Peyer's patch (tissue), 4 donors: ENCODE measurements around the gene PYGO2. TPM values are rescaled to one million over a fixed set of nuclear protein-coding genes. Genes with fewer than 3 reads are reported as not detected.

Experiments used
- DNase-seq, 3 donors: peaks; one replicate each; pipeline ENCODE4 v3.0.0-alpha.2; 2017 to 2019
- H3K27ac ChIP-seq, 4 donors: fragments of 200-600 bp; sonication (generic); one replicate each; pipeline ENCODE4 v1.5.1; 2016 to 2019
- H3K27me3 ChIP-seq, 2 donors: fragments of 200-600 bp; sonication (generic); one replicate each; pipeline ENCODE4 v1.5.1; 2019
- H3K36me3 ChIP-seq, 3 donors: fragments of 200-600 bp; sonication (generic); one replicate each; pipeline ENCODE4 v1.5.1; 2016 to 2019
- H3K4me1 ChIP-seq, 4 donors: fragments of 200-600 bp; sonication (generic); one replicate each; pipeline ENCODE4 v1.5.1; 2016 to 2019
- H3K4me3 ChIP-seq, 4 donors: fragments of 200-600 bp; sonication (generic); 1 replicate in 3 of 4; 2 replicates in 1 of 4; pipeline ENCODE4 v1.5.1; 2016 to 2019; ENCODE audit warnings: mild to moderate bottlenecking in 1 of 4
- H3K9me3 ChIP-seq, 4 donors: fragments of 200-600 bp; sonication (generic); one replicate each; pipeline ENCODE4 v1.5.1; 2016 to 2019; ENCODE audit warnings: mild to moderate bottlenecking in 1 of 4
- POLR2A ChIP-seq, 2 donors: fragments of 450-650 bp; IDR thresholded peaks; one replicate each; pipeline ENCODE4 v1.5.1; 2017; ENCODE audit warnings: antibody characterized with exemption in 2 of 2, mild to moderate bottlenecking in 2 of 2, moderate library complexity in 2 of 2
- total RNA-seq, 4 donors: library from RNA; depleted of rRNA; stranded (reverse); fragments of >200 nt; gene quantifications; one replicate each; pipeline ENCODE4 v1.1.0, GENCODE V29; 2016
- TF ChIP-seq, protein P1 (sequence below), 6 experiments: fragments of 450-650 bp in 4 of 6; fragments of 200-600 bp in 2 of 6; sonication (generic) in 1 of 6; IDR thresholded peaks; one replicate each; pipeline ENCODE4 v1.5.1; 2017 to 2019; ENCODE audit warnings: antibody characterized with exemption in 6 of 6, mild to moderate bottlenecking in 3 of 6, moderate library complexity in 1 of 6

The PYGO2 gene
- total RNA-seq, 4 donors from 2014 or later, result 32.2 to 48.9 (median 34.2) TPM

- Histone ChIP-seq H3K9me3 (no peaks in the 10 kb centered on the region), H3K27ac (peak overlapping the region; percentile 77 to 86 (median 82)), H3K4me3 (peak overlapping the region; percentile 45 to 70 (median 58)), H3K36me3 (peaks cover 0 to 17% (median 0%) of the 10 kb centered on the region in 3 donors), H3K27me3 (no peaks in the 10 kb centered on the region), H3K4me1 (peaks cover 0 to 58% (median 29%) of the 10 kb centered on the region in 4 donors)
- DNase-seq, result peak in 1 of 3 donors; percentile 50
- TF ChIP-seq, protein P1, sequence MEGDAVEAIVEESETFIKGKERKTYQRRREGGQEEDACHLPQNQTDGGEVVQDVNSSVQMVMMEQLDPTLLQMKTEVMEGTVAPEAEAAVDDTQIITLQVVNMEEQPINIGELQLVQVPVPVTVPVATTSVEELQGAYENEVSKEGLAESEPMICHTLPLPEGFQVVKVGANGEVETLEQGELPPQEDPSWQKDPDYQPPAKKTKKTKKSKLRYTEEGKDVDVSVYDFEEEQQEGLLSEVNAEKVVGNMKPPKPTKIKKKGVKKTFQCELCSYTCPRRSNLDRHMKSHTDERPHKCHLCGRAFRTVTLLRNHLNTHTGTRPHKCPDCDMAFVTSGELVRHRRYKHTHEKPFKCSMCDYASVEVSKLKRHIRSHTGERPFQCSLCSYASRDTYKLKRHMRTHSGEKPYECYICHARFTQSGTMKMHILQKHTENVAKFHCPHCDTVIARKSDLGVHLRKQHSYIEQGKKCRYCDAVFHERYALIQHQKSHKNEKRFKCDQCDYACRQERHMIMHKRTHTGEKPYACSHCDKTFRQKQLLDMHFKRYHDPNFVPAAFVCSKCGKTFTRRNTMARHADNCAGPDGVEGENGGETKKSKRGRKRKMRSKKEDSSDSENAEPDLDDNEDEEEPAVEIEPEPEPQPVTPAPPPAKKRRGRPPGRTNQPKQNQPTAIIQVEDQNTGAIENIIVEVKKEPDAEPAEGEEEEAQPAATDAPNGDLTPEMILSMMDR (IDR thresholded peaks at IDR 0.05), result no peak
- TF ChIP-seq POLR2A (IDR thresholded peaks at IDR 0.05), result no peak
Observed at GRCh38 chr1:154956544-154956941, 5.0 kb downstream of the PYGO2 start.

DNA sequence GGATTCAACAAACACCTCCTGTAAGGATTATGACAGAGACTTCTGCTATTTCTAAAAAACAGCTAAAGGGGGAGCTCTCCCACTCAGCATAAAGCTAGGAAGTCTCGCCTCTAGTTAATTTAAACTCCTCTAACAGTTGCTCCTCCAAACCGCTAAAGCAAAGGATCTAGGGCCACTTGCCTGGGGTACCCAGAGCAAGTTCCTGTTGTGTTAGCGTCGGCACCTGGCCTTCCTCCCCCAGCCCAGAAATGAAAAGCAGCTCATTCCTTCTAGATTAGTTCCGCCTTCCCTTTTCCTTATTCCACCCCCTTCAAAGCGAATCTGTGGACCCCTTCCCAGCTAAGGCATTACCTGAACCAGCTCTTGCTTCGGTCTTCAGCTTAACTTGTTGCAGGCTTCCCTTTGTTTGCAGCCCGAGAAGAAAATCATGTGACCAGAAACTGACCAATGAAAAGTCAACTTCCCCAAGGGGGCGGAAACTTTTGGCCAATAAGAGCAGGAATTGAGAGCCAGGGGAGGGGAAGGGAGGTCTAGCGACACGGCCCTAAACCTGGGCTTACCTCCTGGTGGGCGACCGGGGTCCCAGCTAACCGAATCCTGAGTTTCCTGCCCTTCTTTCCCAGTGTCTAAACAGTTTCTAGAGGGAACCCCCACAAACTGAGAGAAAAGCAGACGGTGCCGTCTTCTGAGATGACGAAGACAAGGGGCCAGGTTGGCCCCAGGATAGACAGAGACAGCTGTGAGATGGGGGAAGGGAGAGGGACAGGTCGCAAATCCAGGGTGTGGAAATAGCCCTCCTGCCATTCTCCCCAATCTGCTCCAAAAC, 5.7 kb downstream of the PYGO2 start, which contains the start of gene PBXIP1:
TSS of gene PBXIP1 (minus strand) at position 382 of the 826 bp plus-strand sequence. CDS start 2,378 bp downstream, outside the sequence.
- Histone ChIP-seq H3K4me1 (peaks cover 0 to 61% (median 29%) of the 10 kb centered on the region in 4 donors), H3K36me3 (peaks cover 0 to 23% (median 0%) of the 10 kb centered on the region in 3 donors), H3K27me3 (no peaks in the 10 kb centered on the region), H3K4me3 (peak within 1 kb of the TSS; percentile 45 to 70 (median 58)), H3K27ac (peak within 1 kb of the TSS; percentile 77 to 86 (median 82)), H3K9me3 (no peaks in the 10 kb centered on the region)
- peak in 1 of 2 donors; percentile 48 for TF ChIP-seq POLR2A (IDR thresholded peaks at IDR 0.05)
- TF ChIP-seq, protein P1 (IDR thresholded peaks at IDR 0.05), result peak in 2 of 6 experiments; percentile 5 to 12
- DNase-seq, result peak; percentile 68 to 93 (median 82)

- Histone ChIP-seq H3K36me3 (peaks cover 0 to 30% (median 0%) of the 10 kb centered on the region in 3 donors), H3K4me3 (peak overlapping the region; percentile 45 to 70 (median 58)), H3K4me1 (peaks cover 0 to 55% (median 29%) of the 10 kb centered on the region in 4 donors), H3K9me3 (no peaks in the 10 kb centered on the region), H3K27me3 (no peaks in the 10 kb centered on the region), H3K27ac (peak overlapping the region; percentile 77 to 86 (median 82))
- DNase-seq, result peak; percentile 71 to 97 (median 96)
- TF ChIP-seq, protein P1 (IDR thresholded peaks at IDR 0.05), result no peak
- peak in 1 of 2 donors; percentile 23 for TF ChIP-seq POLR2A (IDR thresholded peaks at IDR 0.05)
Observed at GRCh38 chr1:154955039-154955717, 6.4 kb downstream of the PYGO2 start.

DNA sequence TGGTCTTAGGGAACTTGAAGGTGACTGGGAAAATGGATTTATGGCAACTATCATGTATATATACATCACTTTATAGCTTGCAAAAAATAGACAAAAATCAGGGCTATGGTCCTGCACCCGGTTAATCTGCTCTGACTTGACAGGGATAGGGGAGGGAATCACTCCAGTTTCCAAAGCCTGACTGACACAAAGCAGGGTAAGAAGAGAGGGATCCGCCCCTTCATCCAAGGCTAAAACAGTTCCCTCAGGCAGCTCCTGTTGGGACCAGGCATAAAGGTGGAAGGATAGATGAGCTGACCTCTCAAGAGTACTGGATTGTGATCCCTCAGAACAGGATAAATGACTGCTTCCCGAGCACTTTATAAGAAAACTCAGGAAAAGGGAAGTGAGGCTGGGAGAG, 7.0 kb downstream of the PYGO2 start:
- peak overlapping the region; percentile 13 to 70 (median 58) for H3K4me3 ChIP-seq
- no peaks in the 10 kb centered on the region for H3K27me3 ChIP-seq
- no peak for TF ChIP-seq POLR2A (IDR thresholded peaks at IDR 0.05)
- TF ChIP-seq, protein P1 (IDR thresholded peaks at IDR 0.05), result no peak
- no peak for DNase-seq
- no peaks in the 10 kb centered on the region for H3K9me3 ChIP-seq
- peak overlapping the region; percentile 70 to 86 (median 82) for H3K27ac ChIP-seq
- H3K36me3 ChIP-seq, result peaks cover 0 to 33% (median 0%) of the 10 kb centered on the region in 3 donors
- H3K4me1 ChIP-seq, result peaks cover 0 to 55% (median 28%) of the 10 kb centered on the region in 4 donors

DNA sequence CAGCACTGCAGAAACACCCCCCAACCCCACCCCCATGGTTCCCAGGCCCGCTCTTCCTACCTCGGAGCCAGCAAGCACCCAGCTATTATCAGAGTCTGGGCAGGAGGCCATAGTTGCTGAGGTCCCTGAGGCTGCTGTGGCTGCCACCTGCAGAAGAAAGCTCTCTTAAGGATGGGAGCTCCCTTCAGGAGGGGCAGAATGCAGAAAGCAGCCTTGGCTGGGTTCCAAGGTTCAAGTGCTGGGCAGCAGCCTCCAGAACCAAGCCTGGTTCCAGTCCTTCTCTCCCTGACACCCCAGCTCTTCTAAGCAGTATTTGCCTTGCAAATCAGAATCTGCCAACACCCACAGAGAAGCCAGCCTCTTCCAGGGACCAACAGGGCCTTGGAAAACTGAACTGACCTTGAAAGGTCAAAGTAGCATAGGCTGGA, 8.0 kb downstream of the PYGO2 start:
- Histone ChIP-seq H3K36me3 (peaks cover 0 to 30% (median 0%) of the 10 kb centered on the region in 3 donors), H3K27ac (peak overlapping the region in 3 of 4 donors; percentile 11 to 86 (median 77)), H3K9me3 (no peaks in the 10 kb centered on the region), H3K4me3 (peak overlapping the region in 1 of 4 donors; percentile 4), H3K4me1 (peaks cover 0 to 55% (median 28%) of the 10 kb centered on the region in 4 donors), H3K27me3 (no peaks in the 10 kb centered on the region)
- TF ChIP-seq, protein P1 (IDR thresholded peaks at IDR 0.05), result no peak
- no peak for TF ChIP-seq POLR2A (IDR thresholded peaks at IDR 0.05)
- no peak for DNase-seq
